ENCODE results near the gene SUPT20HL1.
"Not testable (repeated sequence)": the region's sequence is repeated elsewhere in the genome, so short reads cannot be mapped to it uniquely, and the experiment has no call there.

Gene SUPT20HL1

GRCh38 chrX:24363432-24364181, 3.2 kb downstream of the SUPT20HL1 start:
- not testable (repeated sequence) for DNase-seq (ENCODE audit: low read depth in 2 of 2)

GRCh38 chrX:24364326-24364725, 3.9 kb downstream of the SUPT20HL1 start:
- no peak for DNase-seq (ENCODE audit: low read depth in 2 of 2)

GRCh38 chrX:24364851-24365538, 4.6 kb downstream of the SUPT20HL1 start:
- DNase-seq (ENCODE audit: low read depth in 2 of 2), result no peak

GRCh38 chrX:24366762-24367400, 6.4 kb downstream of the SUPT20HL1 start:
- not testable (repeated sequence) for DNase-seq (ENCODE audit: low read depth in 2 of 2)

GRCh38 chrX:24369816-24370215, 9.4 kb downstream of the SUPT20HL1 start:
- no peak for DNase-seq (ENCODE audit: low read depth in 2 of 2)

GRCh38 chrX:24371391-24371972, 11.0 kb downstream of the SUPT20HL1 start:
- peak in 1 of 2 donors; percentile 17 for DNase-seq (ENCODE audit: low read depth in 2 of 2)

GRCh38 chrX:24372021-24372763, 11.8 kb downstream of the SUPT20HL1 start:
- DNase-seq (ENCODE audit: low read depth in 2 of 2), result no peak

GRCh38 chrX:24375600-24376131, 15.2 kb downstream of the SUPT20HL1 start:
- DNase-seq (ENCODE audit: low read depth in 2 of 2), result no peak

GRCh38 chrX:24376403-24376802, 16.0 kb downstream of the SUPT20HL1 start:
- no peak for DNase-seq (ENCODE audit: low read depth in 2 of 2)

GRCh38 chrX:24377195-24377594, 16.8 kb downstream of the SUPT20HL1 start:
- DNase-seq (ENCODE audit: low read depth in 2 of 2), result no peak

GRCh38 chrX:24377911-24378468, 17.6 kb downstream of the SUPT20HL1 start:
- DNase-seq (ENCODE audit: low read depth in 2 of 2), result no peak

- DNase-seq (ENCODE audit: low read depth in 2 of 2), result no peak
Measured at GRCh38 chrX:24378706-24379105, 18.3 kb downstream of the SUPT20HL1 start.

- DNase-seq (ENCODE audit: low read depth in 2 of 2), result no peak
Measured at GRCh38 chrX:24380262-24381187, 20.1 kb downstream of the SUPT20HL1 start.

- not testable (repeated sequence) for DNase-seq (ENCODE audit: low read depth in 2 of 2)
Measured at GRCh38 chrX:24382315-24382714, 21.9 kb downstream of the SUPT20HL1 start.

- no peak for DNase-seq (ENCODE audit: low read depth in 2 of 2)
Measured at GRCh38 chrX:24387724-24388123, 27.3 kb downstream of the SUPT20HL1 start.

- no peak for DNase-seq (ENCODE audit: low read depth in 2 of 2)
Measured at GRCh38 chrX:24391389-24391788, 30.9 kb downstream of the SUPT20HL1 start.

GRCh38 chrX:24391843-24392242, 31.4 kb downstream of the SUPT20HL1 start:
- no peak for DNase-seq (ENCODE audit: low read depth in 2 of 2)

GRCh38 chrX:24392709-24393108, 32.3 kb downstream of the SUPT20HL1 start:
- DNase-seq (ENCODE audit: low read depth in 2 of 2), result no peak

GRCh38 chrX:24395775-24396174, 35.3 kb downstream of the SUPT20HL1 start:
- peak in 1 of 2 donors; percentile 8 for DNase-seq (ENCODE audit: low read depth in 2 of 2)
